ENCODE measurements around the gene TSHZ1.

The TSHZ1 gene

GRCh38 chr18:75165926-75166325 lies 44.7 kb upstream of the TSHZ1 start:
- no peak for TF ChIP-seq CTCF (IDR thresholded peaks at IDR 0.05; ENCODE audit: borderline replicate concordance, control extremely low read depth, extremely low read depth, insufficient read depth, missing control alignments)
- no peak for DNase-seq (ENCODE audit: low spot score)
- in situ Hi-C loops (cut with MboI; ENCODE audit: low sequenced_read_pairs, unreplicated experiment) = no loop called here

- no peak for DNase-seq (ENCODE audit: low spot score)
- no peak for TF ChIP-seq CTCF (IDR thresholded peaks at IDR 0.05; ENCODE audit: borderline replicate concordance, control extremely low read depth, extremely low read depth, insufficient read depth, missing control alignments)
- in situ Hi-C loops (cut with MboI; ENCODE audit: low sequenced_read_pairs, unreplicated experiment) = no loop called here
Observed at GRCh38 chr18:75167137-75167536, 43.5 kb upstream of the TSHZ1 start.

GRCh38 chr18:75167759-75168618 lies 42.6 kb upstream of the TSHZ1 start:
- TF ChIP-seq CTCF (IDR thresholded peaks at IDR 0.05; ENCODE audit: borderline replicate concordance, control extremely low read depth, extremely low read depth, insufficient read depth, missing control alignments) = no peak
- in situ Hi-C loops (cut with MboI; ENCODE audit: low sequenced_read_pairs, unreplicated experiment) = no loop called here
- no peak for DNase-seq (ENCODE audit: low spot score)

- in situ Hi-C loops (cut with MboI; ENCODE audit: low sequenced_read_pairs, unreplicated experiment) = no loop called here
- TF ChIP-seq CTCF (IDR thresholded peaks at IDR 0.05; ENCODE audit: borderline replicate concordance, control extremely low read depth, extremely low read depth, insufficient read depth, missing control alignments) = no peak
- no peak for DNase-seq (ENCODE audit: low spot score)
Observed at GRCh38 chr18:75168619-75169018, 42.0 kb upstream of the TSHZ1 start.

GRCh38 chr18:75169411-75169810 lies 41.2 kb upstream of the TSHZ1 start:
- DNase-seq (ENCODE audit: low spot score) = no peak
- TF ChIP-seq CTCF (IDR thresholded peaks at IDR 0.05; ENCODE audit: borderline replicate concordance, control extremely low read depth, extremely low read depth, insufficient read depth, missing control alignments) = no peak
- in situ Hi-C loops (cut with MboI; ENCODE audit: low sequenced_read_pairs, unreplicated experiment) = no loop called here

GRCh38 chr18:75170022-75170789 lies 40.4 kb upstream of the TSHZ1 start:
- DNase-seq (ENCODE audit: low spot score) = no peak
- in situ Hi-C loops (cut with MboI; ENCODE audit: low sequenced_read_pairs, unreplicated experiment) = no loop called here
- no peak for TF ChIP-seq CTCF (IDR thresholded peaks at IDR 0.05; ENCODE audit: borderline replicate concordance, control extremely low read depth, extremely low read depth, insufficient read depth, missing control alignments)

Measured in GM13976 (cell line).